ENCODE measurements around the gene R3HCC1L.
A peak's percentile ranks its signal among the peaks of the same experiment; 100 is the strongest.

R3HCC1L gene

DNA sequence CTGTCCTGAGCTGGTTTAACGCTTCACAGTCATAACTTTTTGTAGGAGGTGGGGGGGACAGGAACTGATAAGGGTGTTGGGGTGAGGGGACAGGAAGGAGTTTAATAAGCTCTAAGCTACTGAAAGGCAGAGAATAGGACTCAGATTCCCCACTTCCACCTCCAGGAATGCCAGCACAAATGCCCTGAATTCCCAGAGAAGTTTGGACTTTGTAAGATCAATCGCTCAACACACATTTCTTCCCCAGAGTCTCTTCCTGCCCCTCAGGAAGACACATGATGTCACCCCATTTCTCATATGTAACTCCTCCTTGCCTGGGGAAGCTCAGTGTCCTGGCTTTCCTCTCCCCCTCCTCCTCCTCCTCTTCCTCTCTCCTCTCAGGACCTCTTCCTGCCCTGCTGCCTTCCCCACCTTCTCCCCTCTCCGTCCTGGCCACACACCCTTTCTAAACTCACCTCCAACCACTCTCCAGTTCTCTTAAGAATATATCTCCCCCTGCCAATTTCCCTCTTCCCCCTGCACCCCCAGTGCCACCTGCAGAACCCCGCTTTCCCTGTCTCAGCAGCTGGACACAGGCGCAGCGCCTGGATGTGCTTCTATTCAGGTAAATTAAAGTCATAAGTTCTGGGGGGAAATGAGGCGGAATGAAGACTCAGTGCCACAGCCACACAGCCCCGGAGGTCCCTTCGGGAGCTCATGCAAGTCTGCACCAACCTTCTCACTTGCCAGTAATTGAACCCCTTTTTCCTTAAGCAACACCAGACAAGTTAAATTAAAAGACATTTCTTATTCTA lies 138.8 kb downstream of the R3HCC1L start:
- no peak for TF ChIP-seq CTCF (conservative IDR thresholded peaks at IDR 0.05; ENCODE audit: low read depth, low read length)

DNA sequence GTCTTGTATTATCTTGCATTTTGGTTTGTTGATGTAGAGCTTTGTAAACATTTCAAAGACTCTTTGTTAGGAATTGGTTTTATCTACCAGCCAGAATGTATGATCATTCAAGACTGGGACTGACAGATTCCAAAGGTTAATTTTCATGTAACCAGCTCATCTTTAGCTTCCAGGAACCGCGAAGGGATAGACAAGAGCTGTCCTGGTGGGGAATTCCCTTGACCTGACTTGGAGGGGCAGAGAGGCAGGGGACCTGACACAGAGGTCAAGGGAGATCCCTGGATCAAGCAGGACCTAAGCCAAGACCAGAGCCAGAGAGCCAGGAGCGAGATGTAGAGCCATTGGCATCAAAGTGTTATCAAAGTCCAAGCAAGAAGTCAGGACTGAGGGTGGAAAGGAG lies 140.1 kb downstream of the R3HCC1L start:
- no peak for DNase-seq (ENCODE audit: low read depth)
- TF ChIP-seq CTCF (conservative IDR thresholded peaks at IDR 0.05; ENCODE audit: low read depth, low read length), result no peak
- H3K4me3 ChIP-seq (ENCODE audit: low read length), result no peak overlapping the region

More for the DNA sequence above, 138.8 kb downstream of the R3HCC1L start:
- no peak for DNase-seq (ENCODE audit: low read depth)
- no peak overlapping the region for H3K4me3 ChIP-seq (ENCODE audit: low read length)

- TF ChIP-seq CTCF (conservative IDR thresholded peaks at IDR 0.05; ENCODE audit: low read depth, low read length), result no peak
- no peak for DNase-seq (ENCODE audit: low read depth)
These were observed 141.9 kb downstream of the R3HCC1L start for GRCh38 chr10:98276311-98276710.

DNA sequence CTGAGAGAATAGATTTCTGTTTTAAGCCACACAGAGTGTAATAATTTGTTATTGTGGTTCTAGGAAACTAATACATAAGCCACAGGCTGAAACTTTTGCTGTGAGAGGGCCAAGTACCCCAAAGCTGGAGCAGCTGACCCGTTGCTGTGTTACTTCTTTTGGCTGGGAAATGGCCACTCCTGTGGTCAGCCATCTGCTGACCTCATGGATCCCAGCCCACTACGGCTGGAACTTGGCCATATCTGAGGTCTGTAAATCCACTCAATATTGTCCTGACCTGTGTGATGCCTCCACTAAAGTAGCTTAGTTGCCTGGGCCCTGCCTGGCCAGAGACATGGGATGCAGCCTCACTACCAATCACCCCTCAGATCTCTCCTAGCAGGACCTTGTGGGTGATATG lies 151.0 kb downstream of the R3HCC1L start:
- DNase-seq (ENCODE audit: low read depth), result peak; percentile 12
- no peak for TF ChIP-seq CTCF (conservative IDR thresholded peaks at IDR 0.05; ENCODE audit: low read depth, low read length)
- H3K4me3 ChIP-seq (ENCODE audit: low read length), result no peak overlapping the region

More at GRCh38 chr10:98276311-98276710, 141.9 kb downstream of the R3HCC1L start:
- no peak overlapping the region for H3K4me3 ChIP-seq (ENCODE audit: low read length)

- H3K4me3 ChIP-seq (ENCODE audit: low read length), result no peak overlapping the region
- no peak for TF ChIP-seq CTCF (conservative IDR thresholded peaks at IDR 0.05; ENCODE audit: low read depth, low read length)
- DNase-seq (ENCODE audit: low read depth), result no peak
These were observed 152.0 kb downstream of the R3HCC1L start for GRCh38 chr10:98286419-98286818.

DNA sequence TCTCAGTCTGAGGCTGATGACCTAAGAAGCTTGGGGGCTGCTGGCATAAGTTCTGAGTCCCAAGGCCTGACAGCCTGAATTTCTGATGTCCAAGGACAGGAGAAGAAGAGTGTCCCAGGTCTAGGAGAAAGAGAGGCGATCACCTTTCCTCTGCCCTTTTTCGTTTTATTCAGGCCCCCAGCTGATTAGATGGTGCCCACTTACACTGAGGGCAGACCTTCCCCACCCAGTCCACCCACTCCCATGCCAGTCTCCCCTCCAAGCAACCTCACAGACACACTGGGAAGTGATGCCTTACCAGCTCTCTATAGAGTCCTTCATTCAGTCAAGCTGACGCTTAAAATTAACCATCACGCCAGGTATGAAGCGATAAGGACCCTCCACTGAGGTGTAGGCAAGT lies 152.9 kb downstream of the R3HCC1L start:
- H3K4me3 ChIP-seq (ENCODE audit: low read length), result no peak overlapping the region
- TF ChIP-seq CTCF (conservative IDR thresholded peaks at IDR 0.05; ENCODE audit: low read depth, low read length), result no peak
- DNase-seq (ENCODE audit: low read depth), result no peak

DNA sequence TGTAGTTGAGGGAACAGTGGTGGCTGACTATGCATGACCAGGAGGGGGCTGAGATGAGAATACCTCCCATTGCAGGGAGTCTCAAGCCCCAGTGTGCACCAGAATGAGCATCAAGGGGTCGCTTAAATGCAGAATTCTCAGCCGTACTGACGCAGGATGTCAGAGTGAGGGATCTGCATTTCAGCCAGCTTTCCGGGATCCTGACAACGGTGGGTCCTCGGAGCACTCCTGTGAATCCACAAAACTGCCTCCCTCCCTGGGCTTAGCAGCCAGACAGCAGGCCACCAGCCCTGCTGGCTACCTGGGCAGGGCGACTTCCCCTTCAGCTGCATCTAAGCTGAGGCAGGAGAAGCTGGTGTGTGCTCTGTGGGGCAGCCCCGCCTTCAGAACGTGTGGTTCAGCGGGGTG lies 155.3 kb downstream of the R3HCC1L start:
- TF ChIP-seq CTCF (conservative IDR thresholded peaks at IDR 0.05; ENCODE audit: low read depth, low read length), result no peak
- no peak for DNase-seq (ENCODE audit: low read depth)
- H3K4me3 ChIP-seq (ENCODE audit: low read length), result no peak overlapping the region

All from retinal pigment epithelial cell (primary cell).